Measurements from ENCODE around the gene MBD3.
"Not testable (repeated sequence)": the region's sequence is repeated elsewhere in the genome, so short reads cannot be mapped to it uniquely, and the experiment has no call there.

Gene MBD3

GRCh38 chr19:1592755-1593500 is at the start of gene MBD3:
Gene MBD3 (minus strand): TSS chr19:1592865. CDS start chr19:1592631, 234 bp downstream.
- peak; percentile 91 for DNase-seq

- not testable (repeated sequence) for DNase-seq
Observed at GRCh38 chr19:1640893-1641448, 48.3 kb upstream of the MBD3 start.

GRCh38 chr19:1636325-1637236 is 43.9 kb upstream of the MBD3 start:
- DNase-seq = no peak

GRCh38 chr19:1634938-1635243 is 42.2 kb upstream of the MBD3 start:
- DNase-seq = no peak

GRCh38 chr19:1634242-1634937 is 41.7 kb upstream of the MBD3 start:
- DNase-seq = no peak

- no peak for DNase-seq
Observed at GRCh38 chr19:1633269-1633826, 40.7 kb upstream of the MBD3 start.

GRCh38 chr19:1632462-1633268 is 40.0 kb upstream of the MBD3 start:
- no peak for DNase-seq

GRCh38 chr19:1631557-1632100 is 39.0 kb upstream of the MBD3 start:
- DNase-seq = no peak

DNA sequence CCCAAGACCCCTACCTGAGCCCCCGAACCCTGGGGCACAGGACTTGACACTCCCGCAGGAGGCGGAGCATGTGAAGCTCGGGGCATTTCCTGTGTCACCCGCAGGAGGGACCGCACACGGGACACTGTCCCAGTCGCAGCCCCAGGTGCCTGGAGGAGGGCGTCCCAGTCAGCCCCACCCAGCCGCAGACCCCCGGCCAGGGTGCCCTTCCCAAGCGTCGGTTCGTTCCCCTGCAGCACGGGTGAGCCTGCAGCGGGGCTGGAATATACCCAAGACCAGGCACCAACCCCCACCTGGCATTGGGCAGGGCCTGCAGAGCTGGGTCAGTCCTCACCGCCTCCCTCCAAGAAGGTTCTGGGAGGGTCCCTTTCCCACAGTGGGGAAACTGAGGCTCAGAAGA is 38.1 kb upstream of the MBD3 start:
- DNase-seq = no peak

DNA sequence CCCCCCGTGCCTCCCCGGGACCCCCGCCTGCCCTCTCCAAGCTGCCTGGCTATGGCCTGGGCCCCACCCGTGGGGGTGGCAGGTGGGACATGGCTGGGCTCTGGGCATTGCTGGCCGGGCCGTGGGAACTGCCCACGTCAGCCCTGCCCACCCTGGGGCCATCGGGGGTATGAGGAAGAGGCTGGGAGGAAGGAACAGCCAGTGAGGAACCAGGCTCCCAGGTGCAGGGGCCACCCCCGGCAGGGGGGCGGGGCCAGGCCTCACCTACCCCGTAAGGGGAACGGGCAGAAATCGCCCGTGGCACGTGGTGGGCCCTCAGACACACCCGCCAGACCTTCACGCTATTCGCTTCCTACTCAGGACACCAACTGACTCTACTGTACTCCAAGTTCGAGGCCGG is 37.3 kb upstream of the MBD3 start:
- DNase-seq = no peak

DNA sequence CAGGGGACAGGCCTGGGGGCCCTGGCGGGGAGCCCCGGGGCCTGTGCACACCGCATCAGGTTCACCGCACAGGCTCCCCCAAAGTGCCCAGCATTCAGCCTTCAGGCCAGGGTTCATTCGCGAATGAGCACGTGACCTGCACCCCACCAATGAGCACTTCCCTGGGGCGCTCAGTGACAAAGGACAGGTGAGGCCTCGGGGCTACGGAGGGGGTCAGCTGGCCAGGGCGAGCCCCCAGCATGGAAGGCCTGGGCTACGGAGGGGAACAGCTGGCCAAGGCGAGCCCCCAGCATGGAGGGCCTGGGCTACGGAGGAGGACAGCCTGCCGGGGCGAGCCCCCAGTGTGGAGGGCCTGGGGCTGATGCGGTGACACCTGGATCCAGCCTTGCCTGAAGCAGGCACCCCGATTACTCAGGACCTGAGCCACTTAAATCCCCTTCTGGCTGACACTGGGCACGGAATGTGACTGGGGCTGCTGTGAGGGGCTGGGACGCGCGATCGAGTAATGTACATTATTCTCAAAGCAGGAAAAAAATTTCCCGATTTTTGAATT is 36.7 kb upstream of the MBD3 start:
- DNase-seq = no peak

GRCh38 chr19:1627194-1627593 is 34.5 kb upstream of the MBD3 start:
- no peak for DNase-seq

DNA sequence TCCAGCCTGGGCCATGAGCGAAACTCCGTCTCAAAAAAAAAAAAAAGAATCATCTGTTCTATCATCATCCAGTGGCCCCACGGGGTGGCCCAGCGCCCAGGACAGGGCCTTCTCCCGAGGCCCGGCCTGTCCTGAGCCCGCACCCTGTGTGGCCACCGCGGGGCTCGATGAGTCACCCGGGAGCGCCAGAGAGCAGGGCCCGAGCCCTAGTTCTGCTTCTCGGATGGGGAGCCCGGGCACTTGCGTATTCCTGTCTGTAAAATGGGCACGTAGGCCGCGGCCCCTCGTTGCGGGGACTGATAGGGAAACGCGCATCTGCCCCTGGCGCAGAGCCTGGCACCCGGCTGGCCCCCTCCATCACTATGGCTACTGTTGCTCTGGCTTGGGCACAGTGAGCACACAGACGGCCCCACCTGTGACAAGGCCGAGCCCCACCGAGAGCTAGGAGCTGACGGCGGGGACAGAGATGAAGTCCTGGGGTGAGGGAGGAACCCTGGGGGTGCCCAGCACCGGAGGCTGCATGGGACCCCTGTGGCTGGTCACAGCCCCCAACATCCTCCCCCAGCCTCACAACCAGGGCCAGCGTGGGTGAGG is 33.8 kb upstream of the MBD3 start:
- DNase-seq = no peak

- peak; percentile 69 for DNase-seq
Observed at GRCh38 chr19:1624458-1624857, 31.8 kb upstream of the MBD3 start.

- DNase-seq = no peak
Observed at GRCh38 chr19:1622541-1622940, 29.9 kb upstream of the MBD3 start.

GRCh38 chr19:1622007-1622406 is 29.3 kb upstream of the MBD3 start:
- DNase-seq = no peak

GRCh38 chr19:1621574-1621973 is 28.9 kb upstream of the MBD3 start:
- DNase-seq = no peak

- DNase-seq = no peak
Observed at GRCh38 chr19:1621021-1621420, 28.4 kb upstream of the MBD3 start.

GRCh38 chr19:1620502-1620901 is 27.8 kb upstream of the MBD3 start:
- DNase-seq = no peak

GRCh38 chr19:1619703-1620102 is 27.0 kb upstream of the MBD3 start:
- DNase-seq = no peak

GRCh38 chr19:1619094-1619439 is 26.4 kb upstream of the MBD3 start:
- no peak for DNase-seq
